Fibroblast of mammary gland (primary cell): ENCODE measurements around the gene TDRD7.

Experiments
- DNase-seq: peaks from one replicate; pipeline ENCODE4 v3.0.0-alpha.2; 2010; ENCODE audit warnings: low read depth
- H3K4me3 ChIP-seq: 2 replicates; pipeline ENCODE4 v1.5.1; 2011; ENCODE audit warnings: low read depth, mild to moderate bottlenecking, low read length, moderate library complexity; ENCODE audit not compliant: control insufficient read depth
- TF ChIP-seq, protein P1 (sequence below): conservative IDR thresholded peaks from 2 replicates; pipeline ENCODE4 v1.5.1; 2011; ENCODE audit warnings: low read depth, low read length, inconsistent platforms; ENCODE audit not compliant: control insufficient read depth, insufficient read depth

The TDRD7 gene, protein sequence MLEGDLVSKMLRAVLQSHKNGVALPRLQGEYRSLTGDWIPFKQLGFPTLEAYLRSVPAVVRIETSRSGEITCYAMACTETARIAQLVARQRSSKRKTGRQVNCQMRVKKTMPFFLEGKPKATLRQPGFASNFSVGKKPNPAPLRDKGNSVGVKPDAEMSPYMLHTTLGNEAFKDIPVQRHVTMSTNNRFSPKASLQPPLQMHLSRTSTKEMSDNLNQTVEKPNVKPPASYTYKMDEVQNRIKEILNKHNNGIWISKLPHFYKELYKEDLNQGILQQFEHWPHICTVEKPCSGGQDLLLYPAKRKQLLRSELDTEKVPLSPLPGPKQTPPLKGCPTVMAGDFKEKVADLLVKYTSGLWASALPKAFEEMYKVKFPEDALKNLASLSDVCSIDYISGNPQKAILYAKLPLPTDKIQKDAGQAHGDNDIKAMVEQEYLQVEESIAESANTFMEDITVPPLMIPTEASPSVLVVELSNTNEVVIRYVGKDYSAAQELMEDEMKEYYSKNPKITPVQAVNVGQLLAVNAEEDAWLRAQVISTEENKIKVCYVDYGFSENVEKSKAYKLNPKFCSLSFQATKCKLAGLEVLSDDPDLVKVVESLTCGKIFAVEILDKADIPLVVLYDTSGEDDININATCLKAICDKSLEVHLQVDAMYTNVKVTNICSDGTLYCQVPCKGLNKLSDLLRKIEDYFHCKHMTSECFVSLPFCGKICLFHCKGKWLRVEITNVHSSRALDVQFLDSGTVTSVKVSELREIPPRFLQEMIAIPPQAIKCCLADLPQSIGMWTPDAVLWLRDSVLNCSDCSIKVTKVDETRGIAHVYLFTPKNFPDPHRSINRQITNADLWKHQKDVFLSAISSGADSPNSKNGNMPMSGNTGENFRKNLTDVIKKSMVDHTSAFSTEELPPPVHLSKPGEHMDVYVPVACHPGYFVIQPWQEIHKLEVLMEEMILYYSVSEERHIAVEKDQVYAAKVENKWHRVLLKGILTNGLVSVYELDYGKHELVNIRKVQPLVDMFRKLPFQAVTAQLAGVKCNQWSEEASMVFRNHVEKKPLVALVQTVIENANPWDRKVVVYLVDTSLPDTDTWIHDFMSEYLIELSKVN

DNA sequence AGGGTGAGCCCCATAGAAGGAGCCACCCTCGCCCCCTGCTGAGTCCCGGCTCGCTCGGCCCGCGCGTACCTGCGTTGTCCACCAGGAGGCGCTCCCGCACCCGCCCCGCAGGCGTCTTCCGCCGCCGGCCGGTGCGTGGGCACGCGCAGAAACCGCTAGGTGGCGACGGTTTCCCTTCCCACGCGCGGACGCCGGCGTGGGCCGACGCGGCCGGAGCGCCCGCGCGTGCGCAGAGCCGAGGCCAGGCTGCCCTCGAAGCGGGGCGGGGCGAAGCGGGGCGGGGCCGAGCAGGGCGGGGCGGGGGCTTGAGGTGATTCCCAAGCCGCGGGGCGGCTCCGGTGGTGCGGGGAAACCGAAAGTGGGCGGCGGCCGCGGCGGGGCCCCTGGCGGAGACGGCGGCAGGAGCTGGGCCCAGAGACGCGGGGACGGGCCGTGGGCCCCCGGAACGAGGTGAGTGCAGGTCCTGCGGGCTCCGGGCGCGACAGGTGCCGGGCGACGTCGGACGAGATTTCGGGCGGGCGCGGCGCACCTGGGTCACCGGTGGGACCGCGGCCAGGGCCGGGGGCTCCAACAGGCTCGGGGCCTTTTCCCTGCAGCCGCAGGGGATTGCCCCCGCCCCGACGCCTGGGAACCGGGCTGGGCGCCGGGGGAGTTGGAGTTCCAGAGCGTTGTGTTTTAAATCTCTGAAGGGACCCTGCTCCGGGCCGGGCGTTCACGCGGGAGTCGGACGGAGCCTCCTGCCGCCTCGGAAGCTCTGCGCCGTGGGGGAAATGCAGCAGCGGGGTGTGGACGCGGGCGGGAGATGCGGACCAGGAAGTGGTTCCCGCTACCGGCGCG, at the start of gene TDRD7:
Gene TDRD7 (plus strand): TSS at position 308 of the 837 bp plus-strand sequence. CDS start 16,370 bp downstream, outside the sequence.
- TF ChIP-seq, protein P1, sequence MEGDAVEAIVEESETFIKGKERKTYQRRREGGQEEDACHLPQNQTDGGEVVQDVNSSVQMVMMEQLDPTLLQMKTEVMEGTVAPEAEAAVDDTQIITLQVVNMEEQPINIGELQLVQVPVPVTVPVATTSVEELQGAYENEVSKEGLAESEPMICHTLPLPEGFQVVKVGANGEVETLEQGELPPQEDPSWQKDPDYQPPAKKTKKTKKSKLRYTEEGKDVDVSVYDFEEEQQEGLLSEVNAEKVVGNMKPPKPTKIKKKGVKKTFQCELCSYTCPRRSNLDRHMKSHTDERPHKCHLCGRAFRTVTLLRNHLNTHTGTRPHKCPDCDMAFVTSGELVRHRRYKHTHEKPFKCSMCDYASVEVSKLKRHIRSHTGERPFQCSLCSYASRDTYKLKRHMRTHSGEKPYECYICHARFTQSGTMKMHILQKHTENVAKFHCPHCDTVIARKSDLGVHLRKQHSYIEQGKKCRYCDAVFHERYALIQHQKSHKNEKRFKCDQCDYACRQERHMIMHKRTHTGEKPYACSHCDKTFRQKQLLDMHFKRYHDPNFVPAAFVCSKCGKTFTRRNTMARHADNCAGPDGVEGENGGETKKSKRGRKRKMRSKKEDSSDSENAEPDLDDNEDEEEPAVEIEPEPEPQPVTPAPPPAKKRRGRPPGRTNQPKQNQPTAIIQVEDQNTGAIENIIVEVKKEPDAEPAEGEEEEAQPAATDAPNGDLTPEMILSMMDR = peak; percentile 63
- DNase-seq = peak; percentile 71
- H3K4me3 ChIP-seq = peak within 1 kb of the TSS; percentile 64

DNA sequence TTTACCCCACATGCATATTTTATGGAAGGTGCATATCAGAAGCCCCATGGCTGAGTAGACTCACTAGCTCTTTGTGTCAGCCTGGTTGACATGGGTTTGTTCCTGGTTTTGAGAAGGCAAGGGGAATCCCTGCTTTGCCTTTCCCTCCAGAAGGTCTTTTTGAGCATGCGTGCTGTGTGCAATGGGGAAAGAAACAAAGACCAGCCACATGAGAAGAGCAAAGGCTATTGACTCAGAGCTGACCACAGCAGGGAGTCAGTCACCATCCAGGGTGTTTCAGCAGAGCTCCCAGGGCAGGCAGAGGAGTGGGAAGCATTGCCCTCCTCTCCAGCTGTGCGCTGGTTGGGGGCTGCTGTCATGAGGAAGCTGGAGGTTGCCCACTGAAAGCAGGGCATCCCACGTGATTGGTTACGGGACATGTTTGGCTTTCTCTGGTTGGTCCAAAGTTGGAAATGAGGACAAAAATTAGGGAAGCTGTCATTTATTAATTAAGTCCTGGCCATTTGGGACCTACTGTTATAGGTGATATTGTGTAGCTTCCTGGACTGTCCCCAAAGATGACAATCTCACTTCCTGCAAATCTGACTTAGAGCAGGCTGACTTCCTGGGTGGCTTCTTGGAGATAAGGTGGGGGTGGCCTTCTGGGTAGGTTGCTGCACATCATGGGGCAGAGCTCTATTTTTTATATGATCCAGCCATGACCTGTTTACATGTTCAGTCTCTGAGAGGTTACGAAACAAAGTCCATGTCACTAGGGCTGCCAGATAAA, 48.9 kb upstream of the TDRD7 start:
- no peak overlapping the region for H3K4me3 ChIP-seq
- peak; percentile 2 for DNase-seq
- TF ChIP-seq, protein P1 = no peak

DNA sequence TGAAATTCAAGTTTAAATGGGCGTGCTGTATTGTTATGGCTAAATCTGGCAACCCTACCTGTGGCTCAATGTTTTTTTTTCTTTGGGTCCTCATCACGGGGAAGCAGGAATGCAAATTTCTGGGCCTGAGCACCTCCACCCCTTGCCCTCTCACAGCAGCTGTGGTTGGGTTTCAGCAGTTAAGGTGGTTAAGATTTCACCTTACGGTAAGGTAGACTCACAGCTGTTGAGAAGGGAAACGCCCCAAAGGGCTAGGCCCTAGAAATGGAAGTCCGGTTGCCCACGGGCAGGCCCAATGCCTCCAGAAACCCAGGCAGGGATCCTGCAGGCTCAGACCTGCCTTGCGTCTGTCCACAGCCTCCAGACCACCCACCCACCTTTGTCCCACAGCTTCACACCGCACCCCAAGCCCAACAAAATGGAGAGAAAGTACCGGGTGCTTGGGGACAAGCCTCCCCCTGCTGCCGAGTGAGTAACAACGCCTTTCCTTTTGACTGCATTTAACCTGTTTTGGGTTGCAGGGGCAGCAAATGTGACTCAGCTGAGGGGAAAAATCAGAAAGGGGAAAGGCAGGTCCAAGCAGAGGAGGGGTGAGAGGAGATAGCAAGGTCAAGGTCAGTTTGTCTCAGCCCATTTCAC, 48.1 kb upstream of the TDRD7 start:
- TF ChIP-seq, protein P1 = no peak
- H3K4me3 ChIP-seq = no peak overlapping the region
- DNase-seq = no peak

DNA sequence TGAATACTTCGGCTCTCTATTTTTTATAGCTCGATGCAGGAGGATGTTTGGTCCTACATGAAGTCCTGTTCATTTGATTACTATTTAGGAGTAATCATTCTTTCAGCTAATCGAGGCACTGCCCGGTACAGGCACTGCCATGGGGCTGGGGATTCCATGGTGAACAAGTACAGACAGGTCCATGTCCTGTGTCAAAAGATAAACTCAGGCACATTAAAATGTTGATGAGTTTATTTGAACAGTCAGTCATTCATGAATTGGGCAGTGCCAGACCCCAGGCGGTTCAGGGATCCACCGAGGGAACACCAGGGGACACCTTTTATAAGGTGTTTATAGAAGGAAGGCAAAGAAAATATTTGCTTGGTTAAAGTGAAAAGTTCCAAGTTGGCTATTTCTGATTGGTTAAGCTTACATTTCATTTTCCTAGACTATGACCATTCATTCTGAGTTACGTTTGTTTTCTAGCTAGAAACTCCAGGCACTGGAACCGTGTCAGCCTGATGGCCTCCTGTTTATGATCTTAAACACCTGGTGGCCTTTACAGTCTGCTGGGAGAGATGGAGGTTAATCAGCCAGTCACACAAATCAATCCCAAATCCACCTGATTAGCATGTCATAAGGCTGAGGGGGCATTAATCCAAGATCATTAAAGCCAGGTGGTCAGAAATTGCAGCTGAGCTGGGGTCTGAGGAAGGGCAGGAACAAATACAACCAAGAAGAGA, 47.0 kb upstream of the TDRD7 start:
- TF ChIP-seq, protein P1 = no peak
- no peak overlapping the region for H3K4me3 ChIP-seq
- DNase-seq = no peak

DNA sequence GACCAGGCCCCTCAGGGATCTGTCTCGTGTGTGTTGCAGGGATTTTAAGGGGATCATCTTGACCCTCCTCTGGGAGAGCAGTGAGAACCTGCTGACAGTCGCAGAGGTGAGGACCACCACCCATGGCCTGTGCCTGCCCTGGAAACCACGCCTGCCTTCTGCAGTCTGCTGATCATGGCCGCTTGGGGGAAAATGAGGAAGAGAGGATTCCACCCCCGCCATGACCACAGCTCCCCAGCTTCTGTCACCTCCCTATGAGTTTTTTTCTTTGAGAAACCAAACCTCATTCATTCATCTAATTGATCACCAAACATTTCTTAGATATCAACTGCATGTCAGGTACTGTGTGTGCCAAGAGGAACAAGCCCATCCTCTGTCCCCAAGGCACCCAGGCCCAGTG, 46.3 kb upstream of the TDRD7 start:
- no peak for DNase-seq
- TF ChIP-seq, protein P1 = no peak
- no peak overlapping the region for H3K4me3 ChIP-seq
